Measurements from ENCODE around the gene SYT5. TPM values are rescaled to one million over a fixed set of nuclear protein-coding genes. Genes with fewer than 3 reads are reported as not detected.
A peak's percentile ranks its signal among the peaks of the same experiment; 100 is the strongest.

Gene SYT5
- polyA plus RNA-seq (2011; rRNA removed) (0.06 and 0.15 TPM in 2 replicates), polyA minus RNA-seq (2011; rRNA and poly(A)+ RNA removed) (0.41 TPM in 1 of 2 replicates, not detected in the other)

- Histone ChIP-seq H3K4me3 (ENCODE audit: low read depth, low read length) (peak within 1 kb of the TSS; percentile 57), H3K27me3 (ENCODE audit: control insufficient read depth, insufficient read depth, low read length) (peaks cover 17% of the 10 kb centered on the region), H3K27ac (ENCODE audit: low read depth, low read length) (no peak within 1 kb of the TSS), H3K9me3 (ENCODE audit: control insufficient read depth, insufficient read depth, low read length) (peaks cover 9% of the 10 kb centered on the region; the same call in 1 of the 2 replicates)
- CTCF ChIA-PET: interaction anchor here (0.6 to 0.9 kb wide), 3 partner anchors 14 to 701 kb away, joined by 3 to 4 read pairs (median 3); no protein-coding TSS in a partner anchor
- POLR2A ChIA-PET: no interaction called here
- DNase-seq (ENCODE audit: low read depth, low spot score): no peak
- no peak for TF ChIP-seq CTCF (IDR thresholded peaks at IDR 0.05; ENCODE audit: low read depth, low read length)
Observed at GRCh38 chr19:55179606-55180484, at the start of gene SYT5. TSS of gene SYT5 (minus strand) at chr19:55180289. CDS start at chr19:55179041, 1,248 bp downstream.

- DNase-seq (ENCODE audit: low read depth, low spot score): no peak
- no peak overlapping the region for H3K4me3 ChIP-seq (ENCODE audit: low read depth, low read length)
- CTCF ChIA-PET: no interaction called here
- no peaks in the 10 kb centered on the region for H3K9me3 ChIP-seq (ENCODE audit: control insufficient read depth, insufficient read depth, low read length)
- H3K27me3 ChIP-seq (ENCODE audit: control insufficient read depth, insufficient read depth, low read length): no peaks in the 10 kb centered on the region
- no peak for TF ChIP-seq CTCF (IDR thresholded peaks at IDR 0.05; ENCODE audit: low read depth, low read length)
- no peak overlapping the region for H3K27ac ChIP-seq (ENCODE audit: low read depth, low read length)
- POLR2A ChIA-PET: no interaction called here
Observed at GRCh38 chr19:55229789-55230182, 49.7 kb upstream of the SYT5 start.

GRCh38 chr19:55229145-55229788 is 49.2 kb upstream of the SYT5 start:
- TF ChIP-seq CTCF (IDR thresholded peaks at IDR 0.05; ENCODE audit: low read depth, low read length): no peak
- no peak overlapping the region for H3K27ac ChIP-seq (ENCODE audit: low read depth, low read length)
- CTCF ChIA-PET: interaction anchor here (0.6 kb wide), 1 partner anchor 110 kb away, joined by 3 read pairs; the partner anchor contains the start of gene KMT5C

GRCh38 chr19:55228403-55229031 is 48.4 kb upstream of the SYT5 start, which contains the start of gene TMEM86B:
TSS of gene TMEM86B (minus strand) at chr19:55228763. CDS start at chr19:55228741, 22 bp downstream.
- ChIA-PET CTCF (interaction anchor here (0.6 kb wide), 2 partner anchors 87 to 111 kb away, joined by 3 to 6 read pairs; partner anchors contain the start of gene KMT5C), POLR2A (interaction anchor here (0.7 kb wide), 1 partner anchor 379 kb away, joined by 3 read pairs; no protein-coding TSS in a partner anchor)
- TF ChIP-seq CTCF (IDR thresholded peaks at IDR 0.05; ENCODE audit: low read depth, low read length): no peak
- no peak within 1 kb of the TSS for H3K27ac ChIP-seq (ENCODE audit: low read depth, low read length)
- no peak for DNase-seq (ENCODE audit: low read depth, low spot score)
- H3K27me3 ChIP-seq (ENCODE audit: control insufficient read depth, insufficient read depth, low read length): no peaks in the 10 kb centered on the region
- no peaks in the 10 kb centered on the region for H3K9me3 ChIP-seq (ENCODE audit: control insufficient read depth, insufficient read depth, low read length)
- H3K4me3 ChIP-seq (ENCODE audit: low read depth, low read length): no peak within 1 kb of the TSS

More at GRCh38 chr19:55229145-55229788, 49.2 kb upstream of the SYT5 start:
- Histone ChIP-seq H3K27me3 (ENCODE audit: control insufficient read depth, insufficient read depth, low read length) (no peaks in the 10 kb centered on the region), H3K4me3 (ENCODE audit: low read depth, low read length) (no peak overlapping the region), H3K9me3 (ENCODE audit: control insufficient read depth, insufficient read depth, low read length) (no peaks in the 10 kb centered on the region)
- POLR2A ChIA-PET: interaction anchor here (0.7 kb wide), 1 partner anchor 378 kb away, joined by 3 read pairs; no protein-coding TSS in a partner anchor
- DNase-seq (ENCODE audit: low read depth, low spot score): no peak

Data from AG04450 (cell line).